ENCODE results near the gene IL31RA.
"Not testable (repeated sequence)": the region's sequence is repeated elsewhere in the genome, so short reads cannot be mapped to it uniquely, and the experiment has no call there.

Gene IL31RA

GRCh38 chr5:55927861-55928655 lies 76.9 kb downstream of the IL31RA start:
- DNase-seq = no peak

GRCh38 chr5:55929020-55929799 lies 78.1 kb downstream of the IL31RA start:
- no peak for DNase-seq

- no peak for DNase-seq
These were observed 81.5 kb downstream of the IL31RA start for GRCh38 chr5:55932700-55933099.

GRCh38 chr5:55933377-55934114 lies 82.4 kb downstream of the IL31RA start:
- DNase-seq = no peak

GRCh38 chr5:55934115-55934613 lies 83.0 kb downstream of the IL31RA start:
- no peak for DNase-seq

- DNase-seq = no peak
These were observed 83.6 kb downstream of the IL31RA start for GRCh38 chr5:55934720-55935119.

- DNase-seq = no peak
These were observed 84.2 kb downstream of the IL31RA start for GRCh38 chr5:55935371-55935770.

- DNase-seq = peak; percentile 87
These were observed 85.0 kb downstream of the IL31RA start for GRCh38 chr5:55936100-55936693.

- not testable (repeated sequence) for DNase-seq
These were observed 86.4 kb downstream of the IL31RA start for GRCh38 chr5:55937598-55937997.

GRCh38 chr5:55941154-55941553 lies 90.0 kb downstream of the IL31RA start:
- not testable (repeated sequence) for DNase-seq

- no peak for DNase-seq
These were observed 108.1 kb downstream of the IL31RA start for GRCh38 chr5:55959208-55959607.

GRCh38 chr5:55960779-55961178 lies 109.6 kb downstream of the IL31RA start:
- no peak for DNase-seq

- DNase-seq = no peak
These were observed 114.4 kb downstream of the IL31RA start for GRCh38 chr5:55965525-55965924.

GRCh38 chr5:55966284-55966683 lies 115.1 kb downstream of the IL31RA start:
- no peak for DNase-seq

- peak; percentile 43 for DNase-seq
These were observed 118.8 kb downstream of the IL31RA start for GRCh38 chr5:55969956-55970355.

Data from fibroblast of upper back skin (primary cell).